ENCODE results near the gene DCLK1.

GRCh38 chr13:36108342-36108741 is 22.8 kb downstream of the DCLK1 start:
- TF ChIP-seq EP300 (IDR thresholded peaks at IDR 0.05) (no peak), POLR2A (IDR thresholded peaks at IDR 0.05) (no peak)
- TF ChIP-seq, protein P1, sequence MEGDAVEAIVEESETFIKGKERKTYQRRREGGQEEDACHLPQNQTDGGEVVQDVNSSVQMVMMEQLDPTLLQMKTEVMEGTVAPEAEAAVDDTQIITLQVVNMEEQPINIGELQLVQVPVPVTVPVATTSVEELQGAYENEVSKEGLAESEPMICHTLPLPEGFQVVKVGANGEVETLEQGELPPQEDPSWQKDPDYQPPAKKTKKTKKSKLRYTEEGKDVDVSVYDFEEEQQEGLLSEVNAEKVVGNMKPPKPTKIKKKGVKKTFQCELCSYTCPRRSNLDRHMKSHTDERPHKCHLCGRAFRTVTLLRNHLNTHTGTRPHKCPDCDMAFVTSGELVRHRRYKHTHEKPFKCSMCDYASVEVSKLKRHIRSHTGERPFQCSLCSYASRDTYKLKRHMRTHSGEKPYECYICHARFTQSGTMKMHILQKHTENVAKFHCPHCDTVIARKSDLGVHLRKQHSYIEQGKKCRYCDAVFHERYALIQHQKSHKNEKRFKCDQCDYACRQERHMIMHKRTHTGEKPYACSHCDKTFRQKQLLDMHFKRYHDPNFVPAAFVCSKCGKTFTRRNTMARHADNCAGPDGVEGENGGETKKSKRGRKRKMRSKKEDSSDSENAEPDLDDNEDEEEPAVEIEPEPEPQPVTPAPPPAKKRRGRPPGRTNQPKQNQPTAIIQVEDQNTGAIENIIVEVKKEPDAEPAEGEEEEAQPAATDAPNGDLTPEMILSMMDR (IDR thresholded peaks at IDR 0.05): no peak
